HepG2 (cell line): ENCODE results near the gene ROMO1. TPM values are rescaled to one million over a fixed set of nuclear protein-coding genes. Genes with fewer than 3 reads are reported as not detected.

Experiments used
- ARID3A ChIP-seq: IDR thresholded peaks from 2 replicates; pipeline ENCODE4 v1.6.1; 2012; ENCODE audit warnings: low read depth, low read length, improper control_type of control experiment
- ATF3 ChIP-seq: sonication (generic); formaldehyde crosslinking; IDR thresholded peaks from 2 replicates; pipeline ENCODE4 v1.4.0; 2020; ENCODE audit warnings: missing genetic modification reagents
- FOXJ3 ChIP-seq: sonication (generic); formaldehyde crosslinking; IDR thresholded peaks from 2 replicates; pipeline ENCODE4 v1.4.0; 2020; ENCODE audit warnings: missing genetic modification reagents, mild to moderate bottlenecking, borderline replicate concordance
- FOXP4 ChIP-seq: sonication (generic); formaldehyde crosslinking; IDR thresholded peaks from 2 replicates; pipeline ENCODE4 v1.4.0; 2020; ENCODE audit warnings: missing genetic modification reagents
- HOXA5 ChIP-seq: sonication (generic); formaldehyde crosslinking; IDR thresholded peaks from 2 replicates; pipeline ENCODE4 v1.4.0; 2020; ENCODE audit warnings: missing genetic modification reagents
- NFATC3 ChIP-seq: sonication (generic); formaldehyde crosslinking; IDR thresholded peaks from 2 replicates; pipeline ENCODE4 v1.5.1; 2020; ENCODE audit warnings: mild to moderate bottlenecking, missing genetic modification reagents
- POLR2A ChIP-seq, 2 experiments: IDR thresholded peaks; 2 replicates each; pipeline ENCODE4 v1.6.1; 2011; ENCODE audit warnings: low read depth in 2 of 2, low read length in 2 of 2, mild to moderate bottlenecking in 1 of 2, moderate library complexity in 1 of 2; ENCODE audit not compliant: insufficient read depth in 1 of 2
- RBAK ChIP-seq: sonication (generic); formaldehyde crosslinking; IDR thresholded peaks from 2 replicates; pipeline ENCODE4 v1.5.1; 2020; ENCODE audit warnings: mild to moderate bottlenecking, missing genetic modification reagents
- RBM22 ChIP-seq: fragments of 200-400 bp; formaldehyde crosslinking; optimal IDR thresholded peaks from 2 replicates; pipeline ENCODE3; 2017; ENCODE audit warnings: mild to moderate bottlenecking, low read length, moderate library complexity
- SIX1 ChIP-seq: sonication (generic); formaldehyde crosslinking; IDR thresholded peaks from 2 replicates; pipeline ENCODE4 v1.4.0; 2020; ENCODE audit warnings: missing genetic modification reagents, borderline replicate concordance
- ZBTB44 ChIP-seq: sonication (generic); formaldehyde crosslinking; IDR thresholded peaks from 2 replicates; pipeline ENCODE4 v1.4.0; 2020; ENCODE audit warnings: missing genetic modification reagents
- ZGPAT ChIP-seq: IDR thresholded peaks from 2 replicates; pipeline ENCODE4 v1.6.1; 2016; ENCODE audit warnings: mild to moderate bottlenecking
- ZNF264 ChIP-seq: sonication (generic); formaldehyde crosslinking; IDR thresholded peaks from 2 replicates; pipeline ENCODE4 v1.4.0; 2020; ENCODE audit warnings: missing genetic modification reagents
- ZNF615 ChIP-seq: sonication (generic); formaldehyde crosslinking; IDR thresholded peaks from 2 replicates; pipeline ENCODE4 v1.5.0; 2020; ENCODE audit warnings: mild to moderate bottlenecking, missing genetic modification reagents, borderline replicate concordance
- polyA plus RNA-seq, 8 experiments: library from polyadenylated mRNA; depleted of rRNA in 3 of 8; stranded (reverse) in 7 of 8; unstranded in 1 of 8; fragments of >200 nt; fragmentation: Illumina TruSeq in 4 of 8; extraction: Trizol in 4 of 8; gene quantifications; 2 replicates each; pipeline versions ENCODE4 v1.2.1 to v1.2.3, GENCODE V29; 2011 to 2016; ENCODE audit warnings: low read depth in 4 of 8, missing spikeins in 1 of 8, mixed read lengths in 1 of 8; ENCODE audit not compliant: insufficient read depth in 1 of 8
- total RNA-seq, 5 experiments: library from RNA; depleted of rRNA; stranded (reverse); fragments of >200 nt; fragmentation: Illumina TruSeq; extraction: Trizol; gene quantifications; 2 replicates each; pipeline ENCODE4 v1.2.3, GENCODE V29; 2016; ENCODE audit warnings: low read depth in 1 of 5
- TF ChIP-seq, protein P1 (sequence below): sonication (generic); formaldehyde crosslinking; IDR thresholded peaks from 2 replicates; pipeline ENCODE4 v1.4.0; 2020; ENCODE audit warnings: missing genetic modification reagents

ROMO1 gene
- total and polyA plus RNA-seq, 2 of the 13 experiments (the other 11 are each of a cell fraction or from before 2014, with no cell fraction given): 636 to 755 TPM

DNA sequence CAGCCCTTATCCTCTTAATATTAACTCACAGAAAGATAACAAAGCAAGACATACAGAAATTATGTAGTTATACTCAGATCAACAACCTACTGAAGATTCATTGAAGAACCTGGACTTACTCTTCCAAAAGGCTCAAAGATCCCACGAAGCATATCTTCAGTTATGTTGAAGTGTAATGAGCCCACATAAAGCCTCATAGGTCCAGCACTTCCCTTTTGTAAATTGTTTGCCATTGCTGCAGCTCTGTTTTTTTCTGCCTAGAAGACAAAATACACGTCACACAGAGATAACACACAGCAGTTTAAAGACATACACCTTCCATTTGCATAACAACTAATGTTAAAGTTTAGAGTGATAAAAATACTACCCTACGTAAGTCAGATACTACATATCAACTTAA, 22.4 kb downstream of the ROMO1 start (continued):
- TF ChIP-seq ZNF615: no peak
- 0 out of 2 replicates have a peak, but pooled peaks have one; percentile 14 for TF ChIP-seq ZNF264
- no peak for TF ChIP-seq SIX1 (CRISPR knock-in tag)
- no peak for TF ChIP-seq ZGPAT (CRISPR knock-in tag)
- TF ChIP-seq, protein P1, sequence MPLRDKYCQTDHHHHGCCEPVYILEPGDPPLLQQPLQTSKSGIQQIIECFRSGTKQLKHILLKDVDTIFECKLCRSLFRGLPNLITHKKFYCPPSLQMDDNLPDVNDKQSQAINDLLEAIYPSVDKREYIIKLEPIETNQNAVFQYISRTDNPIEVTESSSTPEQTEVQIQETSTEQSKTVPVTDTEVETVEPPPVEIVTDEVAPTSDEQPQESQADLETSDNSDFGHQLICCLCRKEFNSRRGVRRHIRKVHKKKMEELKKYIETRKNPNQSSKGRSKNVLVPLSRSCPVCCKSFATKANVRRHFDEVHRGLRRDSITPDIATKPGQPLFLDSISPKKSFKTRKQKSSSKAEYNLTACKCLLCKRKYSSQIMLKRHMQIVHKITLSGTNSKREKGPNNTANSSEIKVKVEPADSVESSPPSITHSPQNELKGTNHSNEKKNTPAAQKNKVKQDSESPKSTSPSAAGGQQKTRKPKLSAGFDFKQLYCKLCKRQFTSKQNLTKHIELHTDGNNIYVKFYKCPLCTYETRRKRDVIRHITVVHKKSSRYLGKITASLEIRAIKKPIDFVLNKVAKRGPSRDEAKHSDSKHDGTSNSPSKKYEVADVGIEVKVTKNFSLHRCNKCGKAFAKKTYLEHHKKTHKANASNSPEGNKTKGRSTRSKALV (CRISPR knock-in tag): 0 out of 2 replicates have a peak, but pooled peaks have one; percentile 47
- no peak for TF ChIP-seq NFATC3 (CRISPR knock-in tag)
- peak; percentile 56 for TF ChIP-seq RBM22
- TF ChIP-seq RBAK (CRISPR knock-in tag): no peak
- TF ChIP-seq FOXJ3 (CRISPR knock-in tag): no peak
- TF ChIP-seq ZBTB44 (CRISPR knock-in tag): 0 out of 2 replicates have a peak, but pooled peaks have one; percentile 52
- TF ChIP-seq POLR2A (IDR thresholded peaks at IDR 0.05; ENCODE audit: insufficient read depth in 1 of 2, low read depth in 2 of 2, low read length in 2 of 2): 0 out of 4 replicates have a peak, but pooled peaks of 1 of the 2 experiments have one; percentile 16
- TF ChIP-seq FOXP4: no peak
- no peak for TF ChIP-seq ARID3A
- peak; percentile 49 for TF ChIP-seq HOXA5 (CRISPR knock-in tag)
- no peak for TF ChIP-seq ATF3 (CRISPR knock-in tag)
- TF ChIP-seq, all 625 proteins: peak for 11
